ENCODE results near the gene RPS6KA5.
"Not testable (repeated sequence)": the region's sequence is repeated elsewhere in the genome, so short reads cannot be mapped to it uniquely, and the experiment has no call there.

Gene RPS6KA5

DNA sequence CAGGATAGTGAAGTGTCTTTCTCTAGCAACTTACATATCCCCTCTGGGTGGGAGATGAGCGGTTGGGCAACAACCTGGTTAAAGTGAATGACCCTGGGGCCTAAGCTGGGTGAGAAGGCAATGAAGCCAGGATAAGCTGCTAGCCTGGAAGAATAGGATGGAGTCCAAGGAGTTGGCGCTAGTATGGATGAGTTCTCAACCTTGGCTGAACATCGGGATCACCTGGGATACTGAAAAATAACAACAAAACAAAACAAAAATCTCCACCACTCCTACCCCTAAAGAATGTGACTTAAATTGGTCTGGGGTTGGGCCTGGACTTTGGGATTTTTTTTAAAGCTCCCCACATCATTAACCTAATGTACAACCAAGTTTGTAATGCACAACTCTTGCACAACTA is 4.8 kb upstream of the RPS6KA5 start:
- DNase-seq (ENCODE audit: low spot score): no peak

DNA sequence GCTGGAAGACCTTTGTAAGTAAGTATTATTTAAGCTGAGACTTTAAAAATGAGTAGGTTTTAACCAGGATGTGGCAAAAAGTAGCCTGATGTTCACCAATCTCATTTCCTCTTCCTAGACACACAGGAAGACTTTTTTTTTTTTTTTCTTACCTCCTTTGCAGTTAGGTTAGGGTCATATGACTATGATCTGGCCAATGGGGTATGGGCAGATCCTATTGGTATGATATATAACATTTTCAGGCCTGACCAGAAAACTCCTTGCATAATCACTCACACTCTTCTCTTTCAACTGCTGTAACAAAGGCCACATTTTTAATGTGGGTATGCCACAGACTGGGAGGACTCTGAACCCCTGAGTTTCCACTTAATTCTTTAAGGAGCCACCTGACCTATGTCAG is 2.7 kb upstream of the RPS6KA5 start:
- DNase-seq (ENCODE audit: low spot score): no peak

DNA sequence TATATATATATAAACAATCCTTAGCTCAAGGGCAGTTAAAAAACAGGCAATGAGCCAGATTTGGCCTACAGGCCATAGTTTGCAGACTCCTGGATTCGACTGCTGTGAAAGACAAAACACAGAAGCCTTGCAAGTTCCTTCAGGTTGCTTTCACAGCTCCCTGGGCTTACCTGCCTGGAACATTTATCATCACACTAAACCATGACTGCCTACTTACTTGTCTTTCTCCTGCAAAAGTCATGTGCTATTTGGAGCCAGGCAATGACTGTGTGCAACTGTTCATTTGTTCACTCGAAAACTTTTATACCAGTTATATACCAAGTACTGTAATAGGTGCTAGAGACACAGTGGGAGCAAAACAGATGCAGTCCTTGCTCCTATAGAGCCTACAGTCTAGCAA is 2.2 kb upstream of the RPS6KA5 start:
- no peak for DNase-seq (ENCODE audit: low spot score)

DNA sequence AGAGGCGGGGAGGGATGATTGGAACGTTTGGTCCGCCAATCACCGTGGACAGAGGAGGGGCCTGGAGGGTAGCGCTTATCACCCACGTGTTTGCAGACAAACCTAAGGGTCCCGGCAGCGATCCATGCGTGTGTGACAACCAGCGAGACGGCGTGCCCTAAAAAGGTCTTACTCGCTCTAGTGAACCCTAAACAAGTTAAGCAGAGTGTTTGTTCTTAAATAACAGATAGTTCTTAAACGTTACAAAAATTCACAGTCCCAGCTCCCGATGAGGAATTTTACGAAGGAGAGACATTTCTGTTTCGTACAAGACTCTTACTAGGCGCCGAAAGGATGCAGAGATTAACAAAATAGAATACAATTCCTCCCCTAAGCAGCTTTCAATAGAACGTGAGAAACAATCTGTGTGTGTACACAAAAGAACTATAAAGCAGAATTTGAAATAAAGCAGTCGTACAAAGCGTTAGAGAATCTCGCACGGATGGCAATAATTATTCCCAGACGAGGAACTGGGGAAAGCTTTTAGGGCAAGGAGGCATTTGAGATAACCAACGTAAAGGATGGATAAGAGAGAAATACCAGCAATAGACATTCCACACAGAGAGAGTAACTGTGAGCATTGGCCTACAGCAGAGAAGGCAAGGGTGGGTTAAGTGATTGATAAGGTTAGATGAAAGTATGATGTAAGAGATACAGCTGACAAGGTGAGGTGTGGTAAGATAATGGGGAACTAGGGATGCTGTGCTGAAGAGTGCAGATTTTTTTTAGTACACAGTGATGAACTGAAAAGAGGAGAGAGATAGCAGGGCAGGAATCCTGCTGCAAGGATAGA is 831 bp upstream of the RPS6KA5 start:
- no peak for DNase-seq (ENCODE audit: low spot score)

DNA sequence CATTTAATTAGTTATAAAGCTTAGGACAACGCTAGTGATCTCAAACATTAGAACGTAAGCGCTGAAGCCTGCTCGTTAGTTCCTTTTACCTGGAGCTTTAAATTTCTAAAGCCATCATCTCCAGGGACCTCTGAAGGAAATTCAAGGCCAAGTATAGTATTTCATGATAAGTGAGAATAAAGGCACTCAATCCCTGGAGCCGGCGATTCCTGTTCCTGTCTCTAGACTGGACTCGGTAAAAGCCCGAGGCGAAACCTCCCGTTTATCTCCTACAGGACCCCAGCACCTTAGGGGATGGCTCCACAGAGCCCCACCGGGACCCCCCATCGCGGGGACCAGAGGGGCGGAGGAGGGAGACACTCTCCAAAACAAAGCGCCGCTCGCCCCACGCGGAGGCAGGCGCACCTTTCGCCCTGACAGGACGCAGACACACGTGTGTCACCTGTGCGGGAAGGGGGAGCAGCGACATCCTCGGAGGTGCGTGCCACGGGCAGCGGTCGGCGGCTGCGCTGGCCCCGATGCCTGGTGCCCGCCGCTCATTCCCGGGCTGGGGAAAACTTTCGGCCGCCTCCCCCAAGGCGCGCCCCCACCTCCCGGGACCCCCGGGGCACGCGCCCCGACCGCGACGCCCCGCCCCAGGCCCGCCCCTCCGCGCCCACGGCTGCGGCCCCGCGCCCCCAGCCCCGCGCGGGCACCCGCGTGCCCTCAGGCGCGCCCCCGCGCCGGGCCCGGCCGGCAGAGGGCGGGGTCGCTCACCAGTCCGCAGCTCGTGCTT is 678 bp downstream of the RPS6KA5 start:
- no peak for DNase-seq (ENCODE audit: low spot score)

DNA sequence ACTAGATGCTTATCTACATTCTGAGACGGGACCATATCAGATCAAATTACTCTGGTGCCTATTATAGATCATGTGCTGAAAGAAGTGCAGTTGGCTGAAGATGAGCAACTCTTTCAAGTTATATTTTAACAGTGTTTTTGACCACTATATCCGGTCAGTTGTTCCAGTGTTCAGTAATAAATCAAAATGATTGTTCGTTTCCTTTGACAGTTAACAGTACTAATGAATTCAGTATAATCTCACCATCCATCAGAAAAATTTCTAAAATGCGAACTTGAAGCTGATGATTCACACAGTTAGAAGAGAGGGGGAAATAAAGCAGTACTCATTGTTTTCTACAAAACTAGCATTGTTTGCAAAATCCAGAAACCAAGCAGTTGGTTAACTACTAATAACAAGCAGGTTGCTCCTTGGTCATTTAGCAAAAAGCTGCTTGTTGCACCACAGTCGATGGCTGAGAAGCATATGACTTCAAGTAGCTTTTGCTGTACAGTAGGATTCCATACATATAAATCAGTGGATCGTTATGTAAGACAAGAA is 2.3 kb downstream of the RPS6KA5 start:
- no peak for DNase-seq (ENCODE audit: low spot score)

DNA sequence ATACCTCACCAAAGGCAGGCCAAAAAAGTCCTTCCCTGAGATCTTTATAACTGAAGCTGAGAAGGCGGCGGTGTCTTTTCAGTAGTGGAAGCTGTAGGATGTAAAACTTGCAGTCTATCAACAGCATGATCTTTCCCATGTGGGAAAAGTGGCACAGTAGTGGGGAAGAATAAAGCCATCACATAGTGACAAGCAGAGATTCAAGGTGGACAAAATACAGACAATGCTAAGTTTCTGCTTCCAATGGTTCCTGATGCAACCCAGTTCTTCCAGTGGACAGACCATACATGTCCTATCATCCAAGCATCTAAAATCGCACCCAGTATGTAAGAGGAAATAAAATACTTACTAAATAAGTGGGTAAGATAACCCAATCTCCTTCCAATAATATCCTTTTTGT is 4.1 kb downstream of the RPS6KA5 start:
- no peak for DNase-seq (ENCODE audit: low spot score)

DNA sequence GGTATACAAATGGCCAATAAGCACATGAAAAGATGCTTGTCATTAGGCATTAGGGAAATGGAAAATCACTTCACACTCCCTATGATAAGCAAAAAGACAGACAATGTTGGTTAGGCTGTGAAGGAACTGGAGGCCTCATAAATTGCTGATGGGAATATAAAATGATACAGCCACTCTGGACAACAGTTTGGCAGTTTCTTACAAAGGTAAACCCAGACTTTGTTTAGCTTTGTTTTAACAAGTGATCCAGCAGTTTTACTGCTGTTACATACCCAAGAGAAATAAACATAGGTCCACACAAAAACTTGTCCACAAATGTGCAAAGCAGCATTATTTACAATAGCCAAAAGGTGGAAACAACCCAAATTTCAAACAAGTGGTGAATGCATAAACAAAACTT is 5.4 kb downstream of the RPS6KA5 start:
- no peak for DNase-seq (ENCODE audit: low spot score)

DNA sequence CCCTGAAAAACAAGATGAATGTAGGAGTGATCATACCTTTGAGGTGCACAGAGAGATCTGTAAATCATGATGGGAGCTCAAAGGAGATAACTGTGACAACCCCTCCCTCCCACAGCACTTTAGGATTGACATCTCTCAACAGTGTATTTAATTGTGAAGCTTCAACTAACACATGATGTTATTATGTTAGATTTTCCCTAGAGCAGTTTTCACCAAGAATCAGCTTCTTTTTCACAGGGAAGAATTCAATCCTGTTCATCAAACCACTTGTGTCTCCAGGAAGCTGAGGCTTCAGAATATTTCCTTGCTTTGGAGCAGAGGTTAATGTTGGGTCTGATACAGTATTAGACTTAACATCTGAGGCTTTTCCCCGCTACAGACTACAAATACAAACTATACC is 11.8 kb downstream of the RPS6KA5 start:
- DNase-seq (ENCODE audit: low spot score): no peak

DNA sequence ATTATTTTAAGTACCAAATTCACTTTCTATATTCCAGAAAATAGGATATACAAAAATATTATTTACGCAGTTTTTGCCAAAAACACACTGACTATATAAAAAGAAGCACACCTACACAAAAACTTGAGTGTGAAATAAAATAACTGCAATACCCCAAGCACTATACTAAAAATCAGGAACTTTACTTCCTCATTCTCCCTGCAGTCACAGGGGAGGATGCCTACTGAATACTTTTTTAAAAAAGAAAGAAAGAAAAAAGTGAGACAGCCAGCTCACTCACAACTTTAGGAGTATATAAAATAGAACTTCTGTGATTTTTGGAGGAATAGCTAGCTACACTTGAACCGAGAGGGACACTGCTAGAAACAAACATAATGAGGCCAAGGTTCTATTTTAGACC is 12.2 kb downstream of the RPS6KA5 start:
- DNase-seq (ENCODE audit: low spot score): no peak

DNA sequence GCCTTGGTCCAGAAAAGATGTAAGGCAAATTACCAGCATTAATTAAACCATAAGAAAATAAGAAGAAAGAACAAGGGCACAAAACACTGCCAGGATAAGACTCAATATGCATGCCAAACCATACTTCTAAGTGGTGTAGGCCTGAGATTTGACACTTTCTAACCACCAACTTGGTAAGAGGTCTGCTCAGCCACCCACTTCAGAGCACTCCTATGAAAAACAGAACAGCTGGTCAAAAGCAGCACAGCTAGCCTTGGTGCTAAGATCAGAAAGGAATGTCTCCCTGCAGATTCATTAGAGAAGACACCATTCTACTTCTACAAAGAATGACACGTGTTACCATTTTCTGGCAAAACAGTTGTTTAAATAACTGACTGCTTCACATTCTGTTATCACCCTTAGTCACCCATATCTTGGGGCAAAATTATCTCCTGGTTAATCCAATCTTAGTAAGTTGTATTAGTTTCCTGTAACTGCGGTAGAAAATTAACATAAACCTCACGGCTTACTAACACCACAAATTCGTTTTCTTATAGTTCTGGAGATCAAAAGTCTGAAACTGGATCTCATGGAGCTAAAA is 13.2 kb downstream of the RPS6KA5 start:
- DNase-seq (ENCODE audit: low spot score): no peak

DNA sequence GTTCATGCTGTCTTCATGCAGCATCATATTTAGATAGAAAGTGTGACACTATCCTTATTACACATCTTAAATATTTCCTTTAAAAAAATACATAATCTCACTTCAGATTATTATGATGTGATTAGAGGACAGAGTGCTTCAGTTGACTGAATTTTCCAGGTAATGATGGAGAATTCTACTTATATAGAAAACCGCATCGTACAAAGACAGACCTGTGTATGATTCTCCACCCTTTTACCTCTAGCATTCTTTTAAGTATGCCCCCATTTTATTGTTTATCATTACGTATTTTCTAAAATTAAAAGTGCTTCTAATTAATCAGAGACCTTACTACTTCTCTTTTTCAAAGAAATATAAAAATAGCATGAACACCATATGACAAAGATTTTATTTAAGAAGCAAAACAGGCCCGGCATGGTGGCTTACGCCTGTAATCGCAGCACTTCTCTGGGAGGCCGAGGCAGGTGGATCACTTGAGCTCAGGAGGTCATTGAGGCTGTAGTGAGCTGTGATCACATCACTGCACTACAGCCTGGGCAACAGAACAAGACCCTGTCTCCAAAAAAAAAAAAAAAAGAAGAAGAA is 13.9 kb downstream of the RPS6KA5 start:
- no peak for DNase-seq (ENCODE audit: low spot score)

DNA sequence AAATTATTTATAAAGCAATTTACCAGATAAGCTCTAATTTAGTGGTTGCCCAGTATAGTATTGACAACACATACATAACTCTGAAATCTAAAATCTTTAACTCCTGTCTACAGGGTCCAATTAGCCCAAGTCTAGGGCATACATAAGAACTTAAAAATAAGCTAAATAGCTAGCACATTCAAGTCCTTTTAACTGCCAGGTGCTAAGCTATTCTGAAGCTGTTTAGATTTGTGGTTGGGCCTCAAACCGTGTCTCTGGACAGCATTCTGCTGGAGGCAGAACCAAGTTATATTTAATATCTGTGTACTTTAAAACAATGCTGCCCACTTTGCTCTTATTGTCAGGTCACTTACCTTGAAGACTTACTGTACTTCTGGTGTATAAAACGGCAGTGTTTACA is 19.0 kb downstream of the RPS6KA5 start:
- no peak for DNase-seq (ENCODE audit: low spot score)

DNA sequence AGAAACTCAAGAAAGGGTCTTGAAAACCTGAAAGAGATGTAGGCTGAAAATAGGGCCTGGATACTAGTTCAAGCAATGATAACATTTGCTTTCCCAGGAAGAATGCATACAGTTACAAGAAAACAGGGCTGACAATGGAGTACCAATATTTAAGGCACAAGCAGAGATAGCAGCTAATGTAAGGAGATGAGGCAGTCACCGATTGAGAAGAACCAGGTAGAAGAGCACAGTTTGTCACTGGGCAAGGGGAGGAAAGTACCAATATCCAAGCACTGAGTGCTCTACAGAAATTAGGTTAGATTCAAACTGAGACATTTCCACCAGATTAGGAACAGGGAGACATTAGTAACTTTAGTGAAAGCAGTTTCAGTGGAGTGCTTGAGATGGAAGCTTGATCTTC is 19.9 kb downstream of the RPS6KA5 start:
- DNase-seq (ENCODE audit: low spot score): no peak

DNA sequence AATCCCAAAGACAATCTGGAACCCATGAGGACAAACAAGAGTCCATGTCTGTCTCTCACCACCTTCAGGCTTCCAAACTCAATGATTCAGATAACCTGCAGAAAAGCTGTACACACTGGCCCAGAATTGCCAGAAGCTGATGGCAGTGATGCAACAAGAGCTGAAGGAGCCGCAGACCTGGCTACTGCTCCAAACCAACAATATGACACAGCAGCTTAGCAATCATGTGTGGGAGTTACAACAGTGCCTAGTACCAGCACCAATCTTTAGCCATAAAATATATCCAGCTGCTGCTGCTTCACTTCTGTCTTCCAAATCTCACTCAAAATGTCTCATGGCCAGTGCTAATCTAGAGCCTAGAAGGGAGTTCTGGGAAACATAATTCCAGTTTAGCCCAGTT is 22.0 kb downstream of the RPS6KA5 start:
- no peak for DNase-seq (ENCODE audit: low spot score)

DNA sequence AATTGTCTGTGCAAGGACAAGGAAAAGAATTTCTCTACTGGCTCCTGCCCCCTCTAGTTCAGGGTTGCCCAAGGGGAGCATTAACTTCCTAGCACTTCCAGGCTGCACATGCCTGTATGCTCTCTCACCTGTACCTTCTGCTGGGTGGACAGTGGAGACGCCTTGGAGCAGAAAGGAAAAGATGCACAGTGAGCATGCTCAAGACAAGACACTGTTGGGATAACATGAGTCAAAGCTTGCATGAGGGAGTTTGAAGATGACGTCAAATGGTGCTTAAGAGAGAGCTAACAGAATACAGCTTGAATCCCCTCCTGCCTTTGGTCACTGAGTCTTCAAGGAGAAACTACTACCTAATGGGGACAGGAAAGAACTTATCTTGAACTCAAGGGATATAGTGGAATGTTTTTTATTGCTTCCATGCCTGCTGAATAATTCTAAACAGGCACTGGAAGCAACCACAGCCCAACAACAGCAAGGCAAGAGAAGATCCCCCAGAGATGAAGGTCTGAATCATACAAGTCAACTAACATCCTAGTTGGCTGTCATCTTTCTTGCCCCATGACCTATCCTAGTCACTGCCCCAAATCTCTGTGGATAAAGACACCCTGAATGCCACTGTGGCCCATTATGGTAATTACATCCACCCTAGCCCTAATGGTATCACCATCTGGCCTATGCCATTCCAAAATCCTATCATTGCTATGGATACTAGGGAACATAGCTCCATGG is 23.5 kb downstream of the RPS6KA5 start:
- DNase-seq (ENCODE audit: low spot score): no peak

DNA sequence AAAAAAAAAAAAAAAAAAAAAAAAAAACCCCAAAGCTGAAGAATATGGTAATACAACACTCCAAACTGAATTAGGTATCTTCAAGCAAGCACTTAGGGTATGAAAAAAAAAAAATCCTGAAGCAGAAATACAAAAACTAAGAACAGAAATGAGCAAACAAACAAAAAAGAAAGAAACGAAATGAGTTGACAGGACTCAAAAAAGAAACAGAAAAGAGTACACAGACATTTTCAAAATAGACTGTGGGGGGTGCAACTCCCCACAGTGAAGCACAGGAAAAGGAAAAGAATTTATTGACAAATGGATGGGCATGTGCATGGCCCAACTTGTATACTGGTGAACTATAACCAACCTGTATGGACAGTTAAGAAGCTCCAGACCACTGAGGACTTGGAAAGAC is 24.6 kb downstream of the RPS6KA5 start:
- no peak for DNase-seq (ENCODE audit: low spot score)

DNA sequence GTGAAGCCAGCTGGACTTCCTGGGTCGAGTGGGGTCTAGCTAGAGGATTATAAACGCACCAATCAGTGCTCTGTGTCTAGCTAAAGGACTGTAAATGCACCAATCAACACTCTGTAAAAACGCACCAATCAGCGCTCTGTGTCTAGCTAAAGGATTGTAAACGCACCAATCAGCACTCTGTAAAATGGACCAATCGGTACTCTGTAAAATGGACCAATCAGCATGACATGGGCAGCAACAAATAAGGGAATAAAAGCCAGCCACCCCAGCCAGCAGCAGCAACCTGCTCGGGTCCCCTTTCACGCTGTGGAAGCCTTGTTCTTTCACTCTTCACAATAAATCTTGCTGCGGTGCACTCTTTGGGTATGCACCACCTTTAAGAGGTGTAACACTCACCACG is 26.1 kb downstream of the RPS6KA5 start:
- not testable (repeated sequence) for DNase-seq (ENCODE audit: low spot score)

DNA sequence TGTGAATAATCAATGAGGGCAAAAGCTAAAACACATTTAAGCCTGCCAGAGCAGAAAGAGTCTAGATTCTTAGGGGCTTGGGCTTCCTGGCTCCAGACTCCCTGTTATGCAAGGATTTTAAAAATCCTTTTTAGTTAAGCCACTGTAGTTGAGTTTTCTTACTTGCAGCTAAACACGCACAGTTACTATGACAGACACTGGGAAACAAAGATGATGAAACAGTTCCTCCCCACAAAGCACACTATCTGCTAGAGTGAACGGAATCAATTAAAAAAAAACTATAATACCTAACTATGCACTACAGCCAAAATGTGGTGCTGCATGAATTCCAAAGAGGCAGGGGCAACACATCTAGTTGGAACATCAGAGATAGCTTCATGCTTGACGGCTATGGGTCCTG is 28.2 kb downstream of the RPS6KA5 start:
- DNase-seq (ENCODE audit: low spot score): no peak

DNA sequence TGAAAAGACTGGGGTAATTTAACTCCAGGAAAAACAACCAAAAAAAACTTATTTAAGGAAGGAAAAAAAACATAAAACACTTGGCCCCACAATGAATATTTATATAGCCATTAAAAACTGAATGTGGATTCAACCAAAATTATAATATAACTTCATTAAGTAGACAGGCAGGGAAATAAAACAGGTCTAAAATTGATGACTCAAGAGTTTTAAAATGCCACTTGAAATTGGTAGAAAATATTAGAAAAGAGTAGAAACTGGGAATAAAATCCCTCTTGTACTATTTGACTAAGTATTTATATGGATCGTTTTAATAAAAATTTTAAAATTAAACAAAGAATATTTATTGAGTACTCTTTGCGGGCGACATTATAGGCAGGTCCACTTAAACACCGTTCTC is 28.8 kb downstream of the RPS6KA5 start:
- no peak for DNase-seq (ENCODE audit: low spot score)

DNA sequence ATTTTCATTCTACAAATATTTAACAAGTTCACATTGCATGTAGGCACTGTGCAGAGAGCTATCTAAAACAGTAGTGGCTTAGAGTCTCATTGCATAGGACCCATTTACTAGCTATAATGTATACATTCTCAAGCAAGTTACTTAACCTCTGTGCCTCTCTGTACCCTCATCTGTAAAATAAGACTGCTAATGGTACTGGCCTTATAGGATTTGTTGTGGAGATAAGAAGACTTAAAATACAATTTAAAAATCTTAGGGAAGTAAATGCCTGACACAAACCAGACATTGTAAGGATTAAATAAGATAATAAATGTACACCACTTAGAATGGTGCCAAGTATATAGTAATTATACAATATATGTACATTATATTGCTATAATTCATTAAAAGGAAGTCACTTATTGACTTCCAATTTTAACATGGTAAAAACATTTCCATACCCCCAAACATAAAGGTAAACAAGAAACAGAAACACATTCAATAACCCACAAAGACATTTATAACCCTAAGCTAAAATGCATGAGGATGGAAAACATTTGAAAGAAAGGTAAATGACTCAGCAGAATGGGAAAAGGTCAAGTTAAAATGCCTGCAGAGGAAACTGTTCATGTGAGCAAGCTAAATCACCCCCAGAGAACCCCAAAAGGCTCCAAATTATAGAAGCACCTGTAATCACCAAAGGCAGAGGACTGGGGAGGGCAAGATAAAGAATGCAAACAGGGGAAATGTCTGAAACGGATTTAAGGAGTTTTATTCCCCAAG is 30.8 kb downstream of the RPS6KA5 start:
- DNase-seq (ENCODE audit: low spot score): no peak
